Ureter (tissue), 1 donor: ENCODE results near the gene DNAJB9. TPM values are rescaled to one million over a fixed set of nuclear protein-coding genes. Genes with fewer than 3 reads are reported as not detected.
"Not testable (repeated sequence)": the region's sequence is repeated elsewhere in the genome, so short reads cannot be mapped to it uniquely, and the experiment has no call there.

Experiments used
- DNase-seq: peaks from one replicate; pipeline ENCODE4 v3.0.0-alpha.2; 2020; ENCODE audit warnings: low spot score
- total RNA-seq: library from RNA; stranded (reverse); gene quantifications from one replicate; pipeline ENCODE4 v1.2.4, GENCODE V29; 2023
- donor health status: DM: yes; HTN: yes; CAD: no.

The DNAJB9 gene
- 16.7 TPM for total RNA-seq

DNA sequence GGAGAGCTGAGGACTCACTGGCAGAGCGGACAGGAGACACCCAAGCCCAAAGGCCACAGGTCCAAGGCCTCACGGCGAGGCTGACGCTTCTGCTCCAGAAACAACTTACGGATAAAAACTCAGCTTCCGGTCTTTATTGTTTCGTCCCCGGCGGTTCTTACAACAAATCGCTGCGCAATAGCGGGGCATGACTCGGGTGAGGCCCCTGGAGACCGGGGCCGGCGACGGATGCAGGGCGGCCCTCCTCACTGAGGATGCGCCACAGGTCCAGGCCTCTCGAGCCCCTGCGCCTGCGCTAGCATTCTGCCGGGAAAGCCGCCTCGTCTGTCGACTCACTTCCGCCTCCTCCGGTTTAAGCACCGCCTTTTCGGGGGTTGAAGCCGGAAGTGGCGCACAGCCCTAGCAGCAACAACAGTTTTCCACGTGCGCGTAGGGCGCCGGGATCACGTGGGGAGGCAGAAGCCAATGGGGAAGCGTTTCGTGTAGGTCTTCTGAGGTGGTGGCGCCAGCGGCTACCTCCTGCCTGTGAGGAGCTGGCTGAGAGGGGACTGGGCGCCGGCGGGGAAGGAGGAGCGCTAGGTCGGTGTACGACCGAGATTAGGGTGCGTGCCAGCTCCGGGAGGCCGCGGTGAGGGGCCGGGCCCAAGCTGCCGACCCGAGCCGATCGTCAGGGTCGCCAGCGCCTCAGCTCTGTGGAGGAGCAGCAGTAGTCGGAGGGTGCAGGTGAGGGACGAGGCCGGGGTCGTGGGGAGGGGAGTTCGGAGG is at the start of gene DNAJB9, which contains the start of gene THAP5:
DNAJB9 (plus strand) TSS at position 494 of the 765 bp plus-strand sequence. CDS start 1,853 bp downstream, outside the sequence.
THAP5 (minus strand) TSS at position 326 of the 765 bp plus-strand sequence; CDS start at position 189, 137 bp downstream.
- DNase-seq, result peak; percentile 100

DNA sequence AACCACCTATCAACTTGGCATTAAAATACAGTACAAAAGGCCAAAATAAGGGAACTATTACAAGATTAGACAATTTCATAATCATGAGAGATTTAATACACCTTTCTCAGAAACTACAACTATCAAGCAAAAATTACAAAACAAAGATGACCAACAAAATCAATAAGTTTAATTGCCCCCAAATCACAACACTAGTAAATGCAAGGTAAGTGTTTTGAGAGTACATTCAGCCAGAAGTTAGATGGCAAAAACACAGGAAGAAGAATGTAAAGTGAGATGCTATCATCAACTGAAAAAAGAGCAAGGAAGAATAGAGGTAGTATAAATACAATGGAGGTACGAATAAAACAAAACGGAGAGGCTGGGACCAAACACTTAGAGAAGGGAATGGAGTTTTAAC is 46.9 kb upstream of the DNAJB9 start:
- DNase-seq, result no peak

DNA sequence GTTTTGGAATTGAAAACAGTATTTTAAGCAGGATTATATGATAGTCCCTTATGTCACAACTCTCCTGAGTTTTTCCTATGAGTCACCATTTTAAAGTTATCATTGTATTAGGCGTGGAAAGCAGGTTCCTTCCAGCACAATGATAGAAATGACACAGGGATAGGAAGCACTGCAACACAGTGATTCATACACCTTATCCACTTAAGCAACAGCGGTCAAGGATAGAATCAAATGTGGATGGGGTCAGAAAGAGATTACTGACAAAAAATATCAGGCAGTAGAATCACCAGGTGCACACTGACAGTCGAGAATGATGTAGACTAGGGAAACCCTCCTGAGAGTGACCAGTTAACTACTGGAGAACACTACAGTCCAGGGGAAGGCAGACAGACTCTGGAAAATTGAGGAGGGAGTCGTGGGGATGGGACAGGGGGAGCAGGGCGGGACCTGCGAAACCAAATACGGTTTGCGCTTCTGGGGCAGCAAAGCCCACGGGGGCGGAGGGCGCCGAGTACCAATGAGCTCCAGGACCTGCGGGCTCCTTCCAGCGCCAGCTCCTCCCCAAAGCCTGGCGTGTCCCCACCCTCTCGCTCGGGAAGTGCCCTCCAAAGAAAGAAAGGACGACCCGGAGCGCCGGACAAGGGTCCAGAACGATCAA is 44.2 kb upstream of the DNAJB9 start:
- peak; percentile 85 for DNase-seq

DNA sequence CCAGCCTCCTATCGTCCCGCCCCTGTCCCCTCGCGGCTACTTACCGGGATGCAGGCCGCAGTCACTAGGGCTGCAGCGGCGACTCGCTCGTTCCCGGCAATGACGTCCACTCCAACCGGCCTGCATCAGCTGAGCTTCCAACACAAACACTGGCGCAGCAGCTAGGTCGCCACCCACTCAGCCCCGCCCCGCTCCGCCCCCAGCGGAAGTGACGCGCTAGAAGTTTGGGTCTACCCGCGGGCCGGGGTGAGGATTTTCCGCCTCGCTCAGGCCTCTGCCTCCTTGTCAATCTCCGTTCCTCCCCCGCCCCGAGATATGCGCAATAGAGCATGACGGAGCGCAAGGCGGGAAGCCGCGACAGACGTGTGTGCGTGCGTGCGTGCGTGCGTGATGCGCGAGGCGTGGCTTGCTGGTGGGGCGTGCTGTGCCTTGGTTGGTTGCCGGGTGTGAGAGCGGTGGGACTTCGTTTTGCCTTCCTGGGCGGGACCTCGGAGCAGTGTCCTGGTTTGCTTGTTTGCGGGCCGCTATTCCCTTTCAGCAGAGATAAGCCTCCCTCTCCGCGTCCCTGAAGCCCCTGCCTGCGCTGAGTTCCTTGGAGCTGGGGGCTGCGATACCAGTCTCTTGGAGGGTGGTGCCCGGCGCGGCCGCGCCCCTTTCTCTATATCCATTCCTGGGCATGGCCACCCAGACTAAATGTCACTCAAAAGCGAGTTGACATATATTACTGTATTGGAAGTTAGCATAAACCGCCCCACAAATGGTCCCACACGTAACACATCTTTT is 43.5 kb upstream of the DNAJB9 start, which contains the start of gene PNPLA8:
PNPLA8 (minus strand) TSS at position 151 of the 783 bp plus-strand sequence. CDS start 10,644 bp downstream, outside the sequence.
- DNase-seq, result peak; percentile 100

DNA sequence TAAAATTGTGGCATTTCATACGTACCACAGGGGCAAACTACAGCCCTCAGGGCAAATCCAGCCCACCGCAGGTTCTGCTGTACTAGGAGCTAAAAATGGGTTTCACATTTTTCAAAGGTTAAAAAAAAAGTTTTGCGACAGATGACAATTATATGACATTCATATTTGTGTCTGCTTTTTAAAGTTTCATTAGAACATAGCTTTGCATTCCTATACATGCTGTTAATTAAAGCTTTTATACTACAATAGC is 43.0 kb upstream of the DNAJB9 start:
- no peak for DNase-seq

DNA sequence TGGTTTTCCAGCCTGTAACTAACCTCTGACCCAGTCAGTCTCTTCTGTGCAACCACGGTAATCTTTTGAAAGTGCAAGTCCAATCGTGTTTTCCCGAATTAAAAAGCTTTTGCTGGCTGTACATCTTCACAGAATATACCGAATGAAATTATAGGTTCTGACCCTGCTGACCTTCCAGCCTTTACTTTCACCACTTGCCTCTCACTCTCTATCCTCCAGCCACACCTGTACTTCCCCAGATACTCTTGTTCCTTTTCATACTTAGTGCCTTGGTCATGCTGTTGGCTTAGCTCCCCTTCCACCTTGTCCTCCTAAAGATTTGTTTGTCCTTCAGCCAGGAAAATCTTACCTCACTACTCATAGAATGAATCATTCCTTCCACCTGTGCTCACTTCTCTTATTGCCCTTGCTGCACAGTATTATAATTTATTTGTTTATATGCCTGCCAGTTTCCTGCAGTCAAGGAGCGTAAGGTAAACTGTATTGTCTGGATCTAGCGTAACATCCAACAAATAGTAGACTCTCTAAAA is 41.4 kb upstream of the DNAJB9 start:
- DNase-seq, result no peak

DNA sequence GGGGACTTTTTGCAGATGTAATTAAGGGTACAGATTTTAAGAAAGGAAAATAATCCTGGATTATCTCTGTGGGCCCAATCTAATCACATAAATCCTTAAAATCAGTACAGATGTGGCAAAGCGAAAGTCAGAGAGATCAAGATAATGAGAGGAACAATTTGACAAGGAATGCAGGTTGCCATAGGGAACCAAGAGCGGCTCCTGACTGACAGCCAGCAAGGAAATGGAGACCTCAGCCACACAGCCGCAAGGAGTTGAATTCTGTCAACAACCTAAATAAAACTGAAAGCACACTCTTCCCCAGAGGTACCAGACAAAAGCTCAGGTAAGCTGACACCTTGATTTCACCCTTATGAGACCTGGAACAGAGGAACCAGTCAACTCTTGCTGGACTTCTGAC is 40.3 kb upstream of the DNAJB9 start:
- DNase-seq, result no peak

DNA sequence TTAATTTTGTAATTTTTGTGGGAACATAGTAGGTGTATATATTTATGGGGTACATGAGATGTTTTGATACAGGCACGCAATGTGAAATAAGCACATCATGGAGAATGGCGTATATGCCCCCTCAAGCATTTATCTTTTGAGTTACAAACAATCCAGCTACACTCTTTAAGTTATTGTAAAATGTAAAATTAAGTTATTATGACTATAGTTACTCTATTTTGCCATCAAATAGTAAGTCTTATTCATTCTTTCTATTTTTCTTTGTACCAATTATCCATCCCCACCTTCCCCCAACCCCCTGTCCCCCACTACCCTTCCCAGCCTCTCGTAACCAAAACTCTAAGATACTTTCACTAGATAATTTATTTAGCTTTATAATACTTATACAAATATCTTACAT is 36.0 kb upstream of the DNAJB9 start:
- no peak for DNase-seq

DNA sequence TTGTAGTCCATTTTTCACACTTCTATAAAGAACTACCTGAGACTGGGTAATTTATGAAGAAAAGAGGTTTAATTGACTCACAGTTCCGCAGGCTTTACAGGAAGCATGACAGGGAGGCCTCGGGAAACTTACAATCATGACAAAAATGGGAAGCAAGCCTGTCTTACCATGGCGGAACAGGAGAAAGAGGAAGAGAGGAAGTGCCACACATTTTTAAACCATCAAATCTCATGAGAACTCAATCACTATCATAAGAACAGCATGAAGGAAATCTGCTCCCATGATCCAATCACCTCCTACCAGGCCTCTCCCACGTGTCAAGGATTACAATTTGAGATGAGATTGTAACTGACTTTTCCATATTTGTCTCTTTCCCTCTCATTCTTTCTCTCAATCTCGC is 34.4 kb upstream of the DNAJB9 start:
- DNase-seq, result no peak

DNA sequence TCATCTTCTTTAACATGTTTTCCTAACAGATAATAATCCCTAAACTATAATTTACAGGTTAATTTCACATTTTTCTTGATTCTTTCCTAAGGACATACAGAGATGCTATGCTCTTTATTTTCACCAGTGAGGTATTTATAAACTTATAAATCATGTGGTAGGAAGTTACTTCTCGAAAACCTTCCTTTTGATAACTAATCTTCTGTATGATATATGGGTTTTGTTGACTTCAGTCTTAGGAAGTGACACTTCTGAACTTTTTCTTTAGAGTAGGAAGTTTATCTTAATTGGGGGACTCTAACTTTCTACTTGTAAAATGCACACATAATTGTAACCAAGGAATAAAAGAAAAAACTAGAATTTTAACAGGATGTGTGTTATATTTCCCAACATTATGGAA is 33.9 kb upstream of the DNAJB9 start:
- no peak for DNase-seq

DNA sequence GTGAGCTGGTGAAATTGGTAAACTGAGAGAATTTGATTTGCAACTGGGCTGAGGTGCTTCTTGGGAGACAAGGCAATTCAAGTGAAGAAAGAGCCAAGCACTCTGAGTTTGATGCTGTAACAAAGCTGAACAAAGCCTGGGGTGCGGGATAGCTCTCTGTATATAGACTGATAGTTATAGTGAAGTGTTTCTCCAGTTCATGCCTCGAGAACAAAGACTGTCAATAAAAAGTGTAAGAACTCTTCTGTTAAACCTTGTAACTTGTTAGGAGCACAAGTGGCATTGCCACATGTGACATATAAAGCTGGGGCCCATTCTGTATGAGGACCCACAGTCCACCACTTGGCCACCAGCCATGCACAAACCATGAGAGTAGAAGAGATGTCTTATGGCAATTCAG is 32.4 kb upstream of the DNAJB9 start:
- no peak for DNase-seq

DNA sequence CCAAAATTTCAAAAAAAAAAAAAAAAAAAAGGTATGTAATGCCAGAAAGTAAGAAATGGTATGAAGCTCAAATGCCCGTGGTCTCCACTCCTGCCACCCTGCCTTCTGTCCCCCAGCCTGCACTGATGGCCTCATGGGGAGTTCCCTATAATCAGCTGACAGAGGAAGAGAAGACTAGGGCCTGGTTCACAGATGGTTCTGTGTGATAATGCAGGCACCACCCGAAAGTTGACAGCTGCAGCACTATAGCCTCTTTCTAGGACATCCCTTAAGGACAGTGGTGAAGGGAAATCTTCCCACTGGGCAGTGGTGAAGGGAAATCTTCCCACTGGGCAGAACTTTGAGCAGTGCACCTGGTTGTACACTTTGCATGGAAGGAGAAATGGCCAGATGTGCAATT is 31.4 kb upstream of the DNAJB9 start:
- DNase-seq, result not testable (repeated sequence)

DNA sequence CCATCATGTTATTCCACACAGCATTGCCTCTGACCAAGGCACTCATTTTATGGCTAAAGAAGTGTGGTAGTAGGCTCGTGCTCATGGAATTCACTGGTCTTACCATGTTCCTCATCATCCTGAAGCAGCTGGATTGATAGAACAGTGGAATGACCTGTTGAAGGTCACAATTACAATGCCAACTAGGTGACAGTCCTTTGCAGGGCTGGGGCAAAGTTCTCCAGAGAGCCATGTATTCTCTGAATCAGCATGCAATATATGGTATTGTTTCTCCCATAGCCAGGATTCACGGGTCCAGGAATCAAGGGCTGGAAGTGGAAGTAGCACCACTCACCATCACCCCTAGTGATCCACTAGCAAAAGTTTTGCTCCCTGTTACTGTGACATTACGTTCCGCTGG is 31.0 kb upstream of the DNAJB9 start:
- DNase-seq, result not testable (repeated sequence)

DNA sequence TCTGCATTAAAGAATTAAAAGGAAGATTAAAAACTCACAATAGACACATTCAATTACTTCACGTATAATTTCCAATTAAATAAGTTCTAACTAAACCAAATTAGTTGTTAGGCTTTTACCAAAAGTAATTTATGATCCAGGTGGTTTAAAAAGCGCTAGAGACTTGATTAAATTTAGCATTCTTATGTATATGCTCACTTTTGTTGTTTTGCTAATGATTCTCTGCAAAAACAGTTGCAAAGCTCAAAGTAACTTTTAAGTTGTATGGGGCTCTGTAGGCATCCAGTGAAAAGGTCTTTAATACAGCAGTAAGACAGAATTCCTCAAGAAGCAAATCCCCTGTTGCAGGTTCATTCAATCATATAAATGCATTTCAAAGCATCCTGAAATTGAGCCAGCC is 28.2 kb upstream of the DNAJB9 start:
- DNase-seq, result no peak

DNA sequence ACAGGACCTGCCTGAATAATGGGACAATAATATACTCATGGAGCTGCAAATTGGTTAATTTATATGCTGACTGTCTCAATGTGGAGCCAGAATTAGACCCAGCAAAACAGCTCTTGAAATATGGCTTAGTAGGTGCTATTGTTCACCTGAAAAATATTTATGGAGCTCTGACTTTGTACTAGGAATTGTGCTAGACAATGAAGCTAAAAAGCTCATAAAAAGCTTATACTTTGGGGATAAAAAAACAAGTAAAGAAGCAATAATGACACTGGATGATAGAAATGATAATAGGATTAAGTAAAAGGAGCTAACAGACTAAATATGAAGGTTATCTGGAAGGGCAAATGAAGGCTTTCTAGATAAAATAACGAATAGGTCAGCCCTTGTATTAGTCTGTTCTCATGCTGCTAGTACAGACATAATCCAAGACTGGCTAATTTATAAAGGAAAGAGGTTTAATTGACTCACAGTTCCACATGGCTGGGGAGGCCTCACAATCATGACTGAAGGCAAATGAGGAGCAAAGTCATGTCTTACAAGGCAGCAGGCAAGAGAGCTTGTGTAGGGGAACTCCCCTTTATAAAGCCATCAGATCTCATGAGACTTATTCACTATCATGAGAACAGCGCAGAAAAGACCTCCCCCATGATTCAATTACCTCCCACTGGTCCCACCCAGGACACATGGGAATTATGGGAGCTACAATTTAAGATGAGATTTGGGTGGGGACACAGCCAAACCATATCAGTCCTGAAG is 21.4 kb upstream of the DNAJB9 start:
- not testable (repeated sequence) for DNase-seq

DNA sequence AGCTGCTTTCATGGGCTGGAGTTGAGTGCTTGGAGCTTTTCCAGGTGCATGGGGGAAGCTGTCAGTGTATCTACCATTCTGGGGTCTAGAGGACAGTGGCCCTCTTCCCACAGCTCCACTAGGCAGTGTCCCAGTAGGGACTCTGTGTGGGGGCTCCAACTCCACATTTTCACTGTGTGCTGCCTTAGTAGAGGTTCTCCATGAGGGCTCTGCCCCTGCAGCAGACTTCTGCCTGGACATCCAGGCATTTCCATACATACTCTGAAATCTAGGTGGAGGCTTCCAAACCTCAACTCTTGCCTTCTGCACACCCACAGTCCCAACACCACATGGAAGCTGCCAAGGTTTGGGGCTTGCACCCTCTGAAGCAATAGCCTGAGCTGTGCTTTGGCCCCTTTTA is 13.0 kb upstream of the DNAJB9 start:
- not testable (repeated sequence) for DNase-seq

DNA sequence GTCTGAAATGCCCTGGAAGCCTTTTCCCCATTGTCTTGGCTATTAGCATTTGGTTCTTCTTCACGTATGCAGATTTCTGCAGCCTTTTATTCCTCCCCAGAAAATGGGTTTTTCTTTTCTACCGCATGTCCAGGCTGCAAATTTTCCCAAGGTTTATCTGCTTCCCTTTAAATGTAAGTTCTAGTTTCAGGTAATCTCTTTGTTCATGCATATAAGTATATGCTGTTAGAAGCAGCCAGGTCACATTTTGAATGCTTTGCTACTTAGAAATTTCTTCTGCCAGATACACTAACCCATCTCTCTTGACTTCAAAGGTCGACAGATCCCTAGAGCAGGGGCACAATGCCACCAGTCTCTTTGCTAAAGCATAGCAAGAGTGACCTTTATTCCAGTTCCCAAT is 12.5 kb upstream of the DNAJB9 start:
- no peak for DNase-seq

DNA sequence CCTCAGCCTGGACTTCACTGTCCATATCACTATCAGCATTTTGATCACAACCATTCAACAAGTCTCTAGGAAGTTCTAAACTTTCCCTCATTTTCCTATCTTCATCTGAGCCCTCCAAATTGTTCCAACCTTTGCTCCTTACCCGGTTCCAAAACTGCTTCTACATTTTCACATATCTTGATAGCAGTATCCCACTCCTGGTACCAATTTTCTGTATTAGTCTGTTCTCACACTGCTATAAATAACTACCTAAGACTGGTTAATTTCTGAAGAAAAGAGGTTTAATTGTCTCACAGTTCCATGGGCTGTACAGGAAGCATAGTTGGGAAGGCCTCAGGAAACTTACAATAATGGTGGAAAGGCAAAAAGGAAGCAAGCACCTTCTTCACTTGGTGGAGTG is 12.1 kb upstream of the DNAJB9 start:
- no peak for DNase-seq

DNA sequence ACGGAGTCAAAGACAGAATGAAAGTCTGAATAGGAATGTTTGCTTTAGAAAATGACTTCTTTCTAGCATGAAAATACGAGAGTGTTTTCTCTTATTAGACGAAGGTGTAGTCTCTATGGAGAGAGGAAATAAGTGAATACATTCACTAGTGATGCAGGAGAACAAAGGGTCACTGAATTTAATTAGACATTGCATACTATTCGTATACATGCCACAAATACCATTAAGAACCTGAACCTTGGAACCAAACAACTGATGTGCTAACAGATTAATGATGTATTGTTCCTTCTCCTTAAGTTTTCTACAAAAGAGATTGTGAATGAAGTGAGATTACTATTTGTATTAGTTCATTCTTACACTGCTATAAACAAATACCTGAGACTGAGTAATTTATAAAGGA is 10.4 kb upstream of the DNAJB9 start:
- no peak for DNase-seq

DNA sequence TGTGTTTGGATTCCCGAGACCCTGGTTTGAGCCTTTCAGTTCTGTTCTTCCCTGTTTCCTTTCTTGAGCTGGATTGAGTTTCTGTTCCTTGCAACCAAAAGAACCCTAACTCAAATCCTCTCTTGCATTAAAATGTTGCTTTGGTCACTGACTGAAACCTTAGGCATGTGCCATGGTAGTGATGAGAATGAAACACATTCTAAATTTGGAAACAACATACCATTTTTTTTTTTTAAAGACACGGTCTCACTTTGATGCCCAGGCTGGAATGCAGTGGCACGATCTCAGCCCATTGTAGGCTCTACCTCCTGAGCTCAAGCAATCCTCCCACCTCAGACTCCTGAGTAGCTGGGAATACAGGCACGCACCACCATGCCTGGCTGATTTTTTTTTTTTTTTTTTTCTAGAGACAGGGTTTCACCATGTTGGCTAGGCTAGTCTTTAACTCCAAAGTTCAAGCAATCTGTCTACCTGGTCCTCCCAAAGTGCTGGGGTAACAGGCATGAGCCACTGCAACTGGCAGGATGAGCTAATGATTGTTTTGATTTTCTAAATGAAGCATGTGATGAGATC is 8.5 kb upstream of the DNAJB9 start:
- DNase-seq, result no peak

DNA sequence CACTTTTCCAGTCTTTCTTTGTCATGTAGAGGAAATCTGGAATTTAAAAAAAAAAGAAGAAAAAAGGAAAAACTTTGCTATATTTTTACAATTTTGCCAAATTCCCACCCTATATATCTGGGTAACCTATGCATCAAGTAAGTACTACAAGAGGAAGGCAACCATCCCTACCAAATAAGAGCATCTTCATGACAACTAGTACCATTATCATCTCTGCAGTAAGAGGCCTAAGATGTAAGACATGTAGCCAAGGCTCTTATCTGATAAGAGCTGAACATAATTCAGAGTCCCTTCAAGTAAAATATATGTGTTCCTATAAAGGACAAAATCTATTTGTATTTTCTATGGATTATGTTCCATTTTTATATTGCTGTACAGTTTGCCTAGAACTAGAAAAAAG is 3.7 kb upstream of the DNAJB9 start:
- no peak for DNase-seq
